Body of pancreas (tissue), 4 donors: Measurements from ENCODE around the gene PRKAR1A.

Experiments used
- CTCF ChIP-seq, 7 experiments: fragments of 450-650 bp in 4 of 7; fragments of 200-600 bp in 3 of 7; sonication (generic) in 3 of 7; IDR thresholded peaks; one replicate each; pipeline ENCODE4 v1.5.1; 2016 to 2019; ENCODE audit warnings: antibody characterized with exemption in 7 of 7
- POLR2A ChIP-seq, 3 donors: fragments of 450-650 bp; IDR thresholded peaks; one replicate each; pipeline ENCODE4 v1.6.1; 2016; ENCODE audit warnings: antibody characterized with exemption in 3 of 3, mild to moderate bottlenecking in 2 of 3

- TF ChIP-seq CTCF (IDR thresholded peaks at IDR 0.05) (no peak), POLR2A (IDR thresholded peaks at IDR 0.05) (no peak)
Measured at GRCh38 chr17:68498479-68499326, 13.5 kb upstream of the PRKAR1A start.
